ENCODE measurements around the gene RABGGTA. TPM values are rescaled to one million over a fixed set of nuclear protein-coding genes. Genes with fewer than 3 reads are reported as not detected.
A peak's percentile ranks its signal among the peaks of the same experiment; 100 is the strongest.

The RABGGTA gene
- total and polyA plus RNA-seq, 9 of the 15 experiments (the other 6 are each of a cell fraction or from before 2014, with no cell fraction given): 4.5 to 24.2 (median 15.5) TPM

- TF ChIP-seq ZMIZ1 (IDR thresholded peaks at IDR 0.05; ENCODE audit: low read depth in 2 of 2, low read length in 2 of 2): no peak
- no peak for TF ChIP-seq EWSR1 (IDR thresholded peaks at IDR 0.05; ENCODE audit: borderline replicate concordance, low read depth, partially characterized antibody)
- TF ChIP-seq SUPT5H (IDR thresholded peaks at IDR 0.05): peak; percentile 30
- TF ChIP-seq ZBTB43 (CRISPR knock-in tag; IDR thresholded peaks at IDR 0.05): no peak
- TF ChIP-seq, protein P1, sequence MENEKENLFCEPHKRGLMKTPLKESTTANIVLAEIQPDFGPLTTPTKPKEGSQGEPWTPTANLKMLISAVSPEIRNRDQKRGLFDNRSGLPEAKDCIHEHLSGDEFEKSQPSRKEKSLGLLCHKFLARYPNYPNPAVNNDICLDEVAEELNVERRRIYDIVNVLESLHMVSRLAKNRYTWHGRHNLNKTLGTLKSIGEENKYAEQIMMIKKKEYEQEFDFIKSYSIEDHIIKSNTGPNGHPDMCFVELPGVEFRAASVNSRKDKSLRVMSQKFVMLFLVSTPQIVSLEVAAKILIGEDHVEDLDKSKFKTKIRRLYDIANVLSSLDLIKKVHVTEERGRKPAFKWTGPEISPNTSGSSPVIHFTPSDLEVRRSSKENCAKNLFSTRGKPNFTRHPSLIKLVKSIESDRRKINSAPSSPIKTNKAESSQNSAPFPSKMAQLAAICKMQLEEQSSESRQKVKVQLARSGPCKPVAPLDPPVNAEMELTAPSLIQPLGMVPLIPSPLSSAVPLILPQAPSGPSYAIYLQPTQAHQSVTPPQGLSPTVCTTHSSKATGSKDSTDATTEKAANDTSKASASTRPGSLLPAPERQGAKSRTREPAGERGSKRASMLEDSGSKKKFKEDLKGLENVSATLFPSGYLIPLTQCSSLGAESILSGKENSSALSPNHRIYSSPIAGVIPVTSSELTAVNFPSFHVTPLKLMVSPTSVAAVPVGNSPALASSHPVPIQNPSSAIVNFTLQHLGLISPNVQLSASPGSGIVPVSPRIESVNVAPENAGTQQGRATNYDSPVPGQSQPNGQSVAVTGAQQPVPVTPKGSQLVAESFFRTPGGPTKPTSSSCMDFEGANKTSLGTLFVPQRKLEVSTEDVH (IDR thresholded peaks at IDR 0.05; ENCODE audit: low read depth, partially characterized antibody): peak; percentile 56
- no peak for TF ChIP-seq NFE2L1 (tag; IDR thresholded peaks at IDR 0.05; ENCODE audit: borderline replicate concordance, low read depth)
These were observed 38.5 kb downstream of the RABGGTA start, which contains the start of gene GMPR2 (continued) for GRCh38 chr14:24232645-24233537.

All from K562 (cell line).